ENCODE data around the gene GARS1.
"Not testable (repeated sequence)": the region's sequence is repeated elsewhere in the genome, so short reads cannot be mapped to it uniquely, and the experiment has no call there.

The GARS1 gene

GRCh38 chr7:30594540-30595435 is at the start of gene GARS1:
Gene GARS1, plus strand, starts transcription at chr7:30594878. Its CDS starts 44 bp downstream, at chr7:30594922.
- peak; percentile 94 to 97 (median 96) for DNase-seq

DNA sequence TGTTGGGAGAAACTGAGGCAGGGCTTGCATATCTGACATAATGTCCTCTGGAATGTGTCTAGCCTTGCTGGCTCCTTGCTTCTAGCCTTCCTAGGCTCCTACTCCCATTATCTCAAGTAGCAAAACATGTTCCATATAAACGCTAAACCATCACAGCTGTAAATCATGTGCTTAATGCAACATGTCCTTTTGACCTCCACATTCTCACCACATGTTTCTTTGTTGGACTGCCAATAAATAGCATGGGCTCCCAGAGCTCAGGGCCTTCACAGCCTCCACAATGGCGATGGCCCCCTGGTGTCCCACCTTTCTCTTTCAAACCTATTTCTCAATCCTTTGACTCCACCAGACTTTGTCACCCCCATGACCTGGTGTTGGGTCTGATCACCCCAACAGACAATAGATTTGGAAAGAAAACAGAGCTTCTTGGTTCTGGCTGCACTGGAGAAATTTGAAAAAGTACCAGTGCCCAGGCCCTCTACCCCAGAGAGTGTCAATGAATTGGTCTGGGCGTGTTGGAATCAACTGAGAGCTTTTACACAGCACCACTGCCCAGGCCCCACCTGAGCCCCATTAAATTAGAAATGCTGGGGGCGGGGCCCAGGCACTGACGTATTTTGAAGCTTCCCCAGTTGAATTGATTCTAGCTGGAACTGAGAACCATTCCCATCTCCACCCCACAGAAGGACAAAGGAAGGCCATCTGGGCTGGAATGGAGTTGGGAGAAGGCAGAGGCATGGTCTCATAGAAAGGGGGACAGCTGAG is 48.7 kb upstream of the GARS1 start:
- DNase-seq: no peak

GRCh38 chr7:30546596-30546995 is 48.1 kb upstream of the GARS1 start:
- no peak for DNase-seq

DNA sequence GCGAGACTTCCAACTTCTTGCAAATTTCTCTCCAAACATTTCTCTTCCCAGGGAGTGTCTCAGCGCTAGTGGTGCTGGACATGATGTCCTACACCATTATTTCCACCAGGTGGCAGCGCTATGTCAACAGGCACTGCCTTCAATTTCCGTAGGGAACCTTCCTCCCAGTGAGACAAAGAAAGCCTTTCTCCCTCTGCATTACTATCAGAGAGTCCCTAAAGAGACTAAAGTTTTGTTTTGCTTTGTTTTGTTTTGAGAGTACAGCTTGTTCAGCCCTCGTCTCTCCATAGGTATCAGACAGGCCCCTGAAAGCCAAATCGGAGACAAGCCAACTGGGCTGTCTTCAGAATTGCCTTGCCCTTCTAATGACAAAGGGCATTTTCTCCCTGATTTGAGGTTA is 45.8 kb upstream of the GARS1 start:
- DNase-seq: peak; percentile 86 to 91 (median 87)

DNA sequence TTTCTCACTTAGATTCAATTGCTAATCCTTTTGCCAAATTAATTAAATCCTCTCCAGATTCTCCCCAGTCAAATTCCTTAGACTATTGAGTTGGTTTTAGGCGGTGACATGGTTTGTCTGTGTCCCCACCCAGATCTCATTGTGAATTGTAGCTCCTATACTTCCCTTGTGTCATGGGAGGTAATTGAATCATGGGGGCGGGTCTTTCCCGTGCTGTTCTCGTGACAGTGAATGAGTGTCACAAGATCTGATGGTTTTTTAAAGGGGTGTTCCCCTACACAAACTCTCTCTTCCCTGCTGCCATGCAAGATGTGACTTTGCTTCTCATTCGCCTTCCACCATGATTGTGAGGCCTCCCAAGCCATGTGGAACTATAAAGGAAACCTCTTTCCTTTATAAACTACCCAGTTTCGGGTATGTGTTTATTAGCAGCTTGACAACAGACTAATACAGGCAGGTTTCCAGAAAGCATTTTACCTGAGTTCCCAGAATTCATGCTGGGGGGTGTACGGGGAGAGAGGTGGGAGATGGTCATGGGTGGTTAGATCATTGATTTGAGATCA is 44.7 kb upstream of the GARS1 start:
- DNase-seq: peak; percentile 92 to 97 (median 96)

- no peak for DNase-seq
These were observed 42.3 kb upstream of the GARS1 start for GRCh38 chr7:30552330-30552729.

- no peak for DNase-seq
These were observed 41.5 kb upstream of the GARS1 start for GRCh38 chr7:30553141-30553540.

GRCh38 chr7:30553546-30553945 is 41.1 kb upstream of the GARS1 start:
- DNase-seq: no peak

DNA sequence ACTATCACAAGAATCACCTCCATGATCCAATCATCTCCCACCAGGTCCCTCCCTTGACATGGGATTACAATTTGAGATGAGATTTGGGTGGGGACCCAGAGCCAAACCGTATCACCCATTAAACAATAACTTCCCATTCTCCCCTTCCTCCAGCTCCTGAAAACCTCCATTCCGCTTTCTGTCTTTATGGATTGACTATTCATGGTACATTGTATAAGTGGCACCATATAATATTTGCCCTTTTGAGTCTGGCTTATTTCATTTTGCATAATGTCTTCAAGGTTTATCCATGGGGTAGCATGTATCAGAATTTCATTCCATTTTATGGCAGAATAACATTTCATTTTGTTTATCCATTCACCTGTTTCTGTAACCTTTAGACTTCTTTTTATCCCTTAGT is 39.2 kb upstream of the GARS1 start:
- DNase-seq: no peak

- DNase-seq: no peak
These were observed 37.8 kb upstream of the GARS1 start for GRCh38 chr7:30556840-30557239.

- DNase-seq: no peak
These were observed 37.4 kb upstream of the GARS1 start for GRCh38 chr7:30557245-30557644.

GRCh38 chr7:30559611-30560010 is 35.1 kb upstream of the GARS1 start:
- DNase-seq: no peak

GRCh38 chr7:30561389-30561788 is 33.3 kb upstream of the GARS1 start:
- DNase-seq: no peak

- no peak for DNase-seq
These were observed 32.2 kb upstream of the GARS1 start for GRCh38 chr7:30562498-30562897.

DNA sequence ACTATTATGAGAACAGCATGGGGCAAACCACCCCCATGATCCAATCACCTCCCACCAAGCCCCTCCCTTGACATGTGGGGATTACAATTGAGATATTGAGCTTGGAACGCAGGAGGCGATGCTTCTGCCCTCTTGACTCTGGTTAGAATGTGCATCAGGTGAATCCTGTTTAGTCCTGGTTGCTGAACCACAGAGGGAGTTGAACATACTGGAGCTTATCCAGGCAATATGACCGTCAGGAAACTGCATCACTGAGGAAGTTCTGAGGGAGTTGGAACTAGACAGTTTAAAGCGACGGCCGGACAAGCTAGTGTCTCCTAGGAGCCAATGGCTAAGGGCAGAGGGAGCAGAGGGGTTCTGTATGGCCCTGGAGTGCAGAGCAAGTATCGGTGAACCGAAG is 31.8 kb upstream of the GARS1 start:
- no peak for DNase-seq

- DNase-seq: no peak
These were observed 31.2 kb upstream of the GARS1 start for GRCh38 chr7:30563326-30563942.

GRCh38 chr7:30564243-30564892 is 30.3 kb upstream of the GARS1 start:
- peak; percentile 88 to 92 (median 90) for DNase-seq

DNA sequence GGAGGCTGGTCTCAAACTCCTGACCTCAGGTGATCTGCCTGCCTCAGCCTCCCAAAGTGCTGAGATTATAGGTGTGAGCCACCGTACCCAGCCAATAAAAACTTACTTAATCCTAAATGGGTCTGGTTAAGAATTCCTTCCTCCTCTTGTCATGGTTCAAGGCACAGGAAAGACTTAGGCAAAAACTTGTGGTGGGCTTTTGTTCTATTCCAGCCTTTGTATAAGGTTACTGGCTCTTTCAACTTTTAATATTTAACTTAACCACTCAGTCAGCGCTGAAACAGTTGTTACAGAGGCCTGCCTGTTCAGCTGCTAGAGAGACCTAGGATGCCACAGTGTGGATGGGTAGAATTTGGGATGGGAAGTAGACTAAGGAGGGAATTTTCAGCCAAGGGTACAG is 28.1 kb upstream of the GARS1 start:
- DNase-seq: no peak

GRCh38 chr7:30567081-30567480 is 27.6 kb upstream of the GARS1 start:
- peak; percentile 59 to 82 (median 81) for DNase-seq

DNA sequence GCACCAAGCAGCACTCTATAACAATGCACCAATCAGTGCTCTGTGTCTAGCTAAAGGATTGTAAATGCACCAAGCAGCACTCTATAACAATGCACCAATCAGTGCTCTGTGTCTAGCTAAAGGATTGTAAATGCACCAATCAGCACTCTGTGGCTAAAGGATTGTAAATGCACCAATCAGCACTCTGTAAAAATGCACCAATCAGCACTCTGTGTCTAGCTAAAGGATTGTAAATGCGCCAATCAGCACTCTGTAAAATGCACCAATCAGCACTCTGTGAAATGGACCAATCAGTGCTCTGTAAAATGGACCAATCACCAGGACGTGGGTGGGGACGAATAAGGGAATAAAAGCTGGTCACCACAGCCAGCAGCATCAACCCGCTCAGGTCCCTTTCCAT is 24.4 kb upstream of the GARS1 start:
- not testable (repeated sequence) for DNase-seq

- DNase-seq: peak in 2 of 3 donors; percentile 32 to 42
These were observed 22.4 kb upstream of the GARS1 start for GRCh38 chr7:30572212-30572841.

GRCh38 chr7:30575910-30576309 is 18.8 kb upstream of the GARS1 start:
- no peak for DNase-seq
